ENCODE data around the gene SPTBN4.
A peak's percentile ranks its signal among the peaks of the same experiment; 100 is the strongest.

Gene SPTBN4

GRCh38 chr19:40419780-40420179, 47.0 kb upstream of the SPTBN4 start:
- no peak overlapping the region for H4K8ac ChIP-seq (ENCODE audit: low read depth, low read length)
- H2BK120ac ChIP-seq (ENCODE audit: insufficient read depth, low read length, poor library complexity) = no peak overlapping the region
- WGBS (ENCODE audit: extremely low coverage, insufficient coverage, insufficient read length) = no CpG with 5 or more reads among the region's 5 CpGs
- peaks cover 15% of the 10 kb centered on the region for H3K79me1 ChIP-seq (ENCODE audit: low read length)
- no peaks in the 10 kb centered on the region for H3K27me3 ChIP-seq (ENCODE audit: insufficient read depth, low read length)
- H3K36me3 ChIP-seq (ENCODE audit: control insufficient read depth in 1 of 2, insufficient read depth in 2 of 2, low read length in 2 of 2) = peaks cover 10% of the 10 kb centered on the region in 2 experiments
- H2AFZ ChIP-seq (ENCODE audit: insufficient read depth, low read length, poor library complexity) = no peak overlapping the region
- H3K23ac ChIP-seq (ENCODE audit: low read length) = no peak overlapping the region
- peaks cover 8% of the 10 kb centered on the region for H3K79me2 ChIP-seq (ENCODE audit: control insufficient read depth, insufficient read depth, low read length, poor library complexity)
- no peak overlapping the region for H2BK12ac ChIP-seq (ENCODE audit: low read length)
- H2BK5ac ChIP-seq (ENCODE audit: low read depth, low read length, poor library complexity) = no peak overlapping the region
- peaks cover 11 to 15% of the 10 kb centered on the region in 2 experiments for H3K4me1 ChIP-seq (ENCODE audit: control insufficient read depth in 1 of 2, insufficient read depth in 2 of 2, low read length in 2 of 2)
- H4K91ac ChIP-seq (ENCODE audit: low read depth, low read length) = no peak overlapping the region
- H3K4ac ChIP-seq (ENCODE audit: low read depth, low read length) = no peak overlapping the region
- no peak overlapping the region for H3K4me2 ChIP-seq (ENCODE audit: low read length)
- H3K9me3 ChIP-seq (ENCODE audit: insufficient read depth, low read depth, low read length) = no peaks in the 10 kb centered on the region
- H4K12ac ChIP-seq (ENCODE audit: low read depth, low read length) = no peak overlapping the region
- no peak overlapping the region for H3K4me3 ChIP-seq (ENCODE audit: low read depth, low read length)
- H3K14ac ChIP-seq (ENCODE audit: low read length) = no peak overlapping the region
- H3K27ac ChIP-seq (ENCODE audit: low read depth, low read length) = no peak overlapping the region
- no peak overlapping the region for H3K18ac ChIP-seq (ENCODE audit: low read length)
- no peak overlapping the region for H2AK5ac ChIP-seq (ENCODE audit: low read length)
- H3K9ac ChIP-seq (ENCODE audit: low read length) = no peak overlapping the region
- no peak for DNase-seq

GRCh38 chr19:40420451-40420765, 46.4 kb upstream of the SPTBN4 start:
- Histone ChIP-seq H3K79me2 (ENCODE audit: control insufficient read depth, insufficient read depth, low read length, poor library complexity) (peaks cover 13% of the 10 kb centered on the region), H3K27ac (ENCODE audit: low read depth, low read length) (peak overlapping the region; percentile 97), H3K18ac (ENCODE audit: low read length) (no peak overlapping the region), H3K36me3 (ENCODE audit: control insufficient read depth in 1 of 2, insufficient read depth in 2 of 2, low read length in 2 of 2) (peaks cover 10% of the 10 kb centered on the region in 2 experiments), H2AK5ac (ENCODE audit: low read length) (no peak overlapping the region), H2BK120ac (ENCODE audit: insufficient read depth, low read length, poor library complexity) (no peak overlapping the region), H4K12ac (ENCODE audit: low read depth, low read length) (no peak overlapping the region), H3K27me3 (ENCODE audit: insufficient read depth, low read length) (no peaks in the 10 kb centered on the region), H3K79me1 (ENCODE audit: low read length) (peaks cover 20% of the 10 kb centered on the region), H2AFZ (ENCODE audit: insufficient read depth, low read length, poor library complexity) (no peak overlapping the region), H3K4me1 (ENCODE audit: control insufficient read depth in 1 of 2, insufficient read depth in 2 of 2, low read length in 2 of 2) (peaks cover 10 to 13% of the 10 kb centered on the region in 2 experiments), H2BK5ac (ENCODE audit: low read depth, low read length, poor library complexity) (no peak overlapping the region), H3K4ac (ENCODE audit: low read depth, low read length) (no peak overlapping the region), H3K9me3 (ENCODE audit: insufficient read depth, low read depth, low read length) (no peaks in the 10 kb centered on the region), H4K8ac (ENCODE audit: low read depth, low read length) (no peak overlapping the region), H3K9ac (ENCODE audit: low read length) (no peak overlapping the region), H2BK12ac (ENCODE audit: low read length) (no peak overlapping the region), H3K4me3 (ENCODE audit: low read depth, low read length) (no peak overlapping the region), H4K91ac (ENCODE audit: low read depth, low read length) (peak overlapping the region; percentile 45), H3K4me2 (ENCODE audit: low read length) (peak overlapping the region; percentile 67), H3K23ac (ENCODE audit: low read length) (no peak overlapping the region), H3K14ac (ENCODE audit: low read length) (no peak overlapping the region)
- no CpG with 5 or more reads among the region's 14 CpGs for WGBS (ENCODE audit: extremely low coverage, insufficient coverage, insufficient read length)
- no peak for DNase-seq

GRCh38 chr19:40420766-40421765, 45.7 kb upstream of the SPTBN4 start:
- peaks cover 10% of the 10 kb centered on the region in 2 experiments for H3K36me3 ChIP-seq (ENCODE audit: control insufficient read depth in 1 of 2, insufficient read depth in 2 of 2, low read length in 2 of 2)
- H2AK5ac ChIP-seq (ENCODE audit: low read length) = no peak overlapping the region
- H4K8ac ChIP-seq (ENCODE audit: low read depth, low read length) = peak overlapping the region; percentile 89
- H3K14ac ChIP-seq (ENCODE audit: low read length) = peak overlapping the region; percentile 72
- peaks cover 10 to 13% of the 10 kb centered on the region in 2 experiments for H3K4me1 ChIP-seq (ENCODE audit: control insufficient read depth in 1 of 2, insufficient read depth in 2 of 2, low read length in 2 of 2)
- H3K9me3 ChIP-seq (ENCODE audit: insufficient read depth, low read depth, low read length) = no peaks in the 10 kb centered on the region
- peak overlapping the region; percentile 67 for H3K4me2 ChIP-seq (ENCODE audit: low read length)
- peak overlapping the region; percentile 77 for H2AFZ ChIP-seq (ENCODE audit: insufficient read depth, low read length, poor library complexity)
- H2BK5ac ChIP-seq (ENCODE audit: low read depth, low read length, poor library complexity) = peak overlapping the region; percentile 85
- peak overlapping the region; percentile 96 for H2BK120ac ChIP-seq (ENCODE audit: insufficient read depth, low read length, poor library complexity)
- H3K27me3 ChIP-seq (ENCODE audit: insufficient read depth, low read length) = no peaks in the 10 kb centered on the region
- H3K18ac ChIP-seq (ENCODE audit: low read length) = peak overlapping the region; percentile 89
- H3K23ac ChIP-seq (ENCODE audit: low read length) = no peak overlapping the region
- peak overlapping the region; percentile 72 for H3K4me3 ChIP-seq (ENCODE audit: low read depth, low read length)
- peaks cover 15% of the 10 kb centered on the region for H3K79me2 ChIP-seq (ENCODE audit: control insufficient read depth, insufficient read depth, low read length, poor library complexity)
- H2BK12ac ChIP-seq (ENCODE audit: low read length) = no peak overlapping the region
- H4K91ac ChIP-seq (ENCODE audit: low read depth, low read length) = peak overlapping the region; percentile 96
- H4K12ac ChIP-seq (ENCODE audit: low read depth, low read length) = peak overlapping the region; percentile 64
- peak overlapping the region; percentile 78 for H3K9ac ChIP-seq (ENCODE audit: low read length)
- H3K4ac ChIP-seq (ENCODE audit: low read depth, low read length) = peak overlapping the region; percentile 92
- H3K27ac ChIP-seq (ENCODE audit: low read depth, low read length) = peak overlapping the region; percentile 97
- WGBS (ENCODE audit: extremely low coverage, insufficient coverage, insufficient read length) = no CpG with 5 or more reads among the region's 56 CpGs
- peak; percentile 97 for DNase-seq
- H3K79me1 ChIP-seq (ENCODE audit: low read length) = peaks cover 23% of the 10 kb centered on the region

GRCh38 chr19:40421993-40422747, 44.6 kb upstream of the SPTBN4 start:
- Histone ChIP-seq H3K36me3 (ENCODE audit: control insufficient read depth in 1 of 2, insufficient read depth in 2 of 2, low read length in 2 of 2) (peaks cover 10% of the 10 kb centered on the region in 2 experiments), H3K9me3 (ENCODE audit: insufficient read depth, low read depth, low read length) (no peaks in the 10 kb centered on the region), H2BK120ac (ENCODE audit: insufficient read depth, low read length, poor library complexity) (no peak overlapping the region), H4K8ac (ENCODE audit: low read depth, low read length) (no peak overlapping the region), H2AFZ (ENCODE audit: insufficient read depth, low read length, poor library complexity) (no peak overlapping the region), H2BK12ac (ENCODE audit: low read length) (no peak overlapping the region), H3K23ac (ENCODE audit: low read length) (no peak overlapping the region), H2BK5ac (ENCODE audit: low read depth, low read length, poor library complexity) (no peak overlapping the region), H3K18ac (ENCODE audit: low read length) (no peak overlapping the region), H3K4ac (ENCODE audit: low read depth, low read length) (peak overlapping the region; percentile 3), H3K79me1 (ENCODE audit: low read length) (peaks cover 22% of the 10 kb centered on the region), H4K91ac (ENCODE audit: low read depth, low read length) (no peak overlapping the region), H3K27ac (ENCODE audit: low read depth, low read length) (peak overlapping the region; percentile 97), H2AK5ac (ENCODE audit: low read length) (no peak overlapping the region), H3K14ac (ENCODE audit: low read length) (no peak overlapping the region), H4K12ac (ENCODE audit: low read depth, low read length) (no peak overlapping the region), H3K4me2 (ENCODE audit: low read length) (no peak overlapping the region), H3K79me2 (ENCODE audit: control insufficient read depth, insufficient read depth, low read length, poor library complexity) (peaks cover 15% of the 10 kb centered on the region), H3K4me1 (ENCODE audit: control insufficient read depth in 1 of 2, insufficient read depth in 2 of 2, low read length in 2 of 2) (peaks cover 5 to 11% of the 10 kb centered on the region in 2 experiments), H3K9ac (ENCODE audit: low read length) (no peak overlapping the region), H3K4me3 (ENCODE audit: low read depth, low read length) (no peak overlapping the region), H3K27me3 (ENCODE audit: insufficient read depth, low read length) (no peaks in the 10 kb centered on the region)
- DNase-seq = no peak
- no CpG with 5 or more reads among the region's 16 CpGs for WGBS (ENCODE audit: extremely low coverage, insufficient coverage, insufficient read length)

Measured in trophoblast cell (in vitro differentiated cells and primary cell).